Activated CD4-positive, alpha-beta memory T cell treated with anti-CD3 and anti-CD28 coated beads, Interleukin-2, amount 10 ng/mL, durations not matched to agents 7 days and 5 days (primary cell): ENCODE results near the gene SHE. TPM values are rescaled to one million over a fixed set of nuclear protein-coding genes. Genes with fewer than 3 reads are reported as not detected.

Experiments used
- CTCF ChIA-PET: fragments of 350-600 bp; sonication (Branson Sonifier 250); formaldehyde crosslinking; loops from one replicate; lab custom pipeline; 2021; ENCODE audit warnings: antibody characterized with exemption, inconsistent platforms; lab: Charles Lee
- POLR2A ChIA-PET: fragments of 350-600 bp; sonication (Branson Sonifier 250); formaldehyde crosslinking; loops from one replicate; lab custom pipeline; 2021; ENCODE audit warnings: antibody characterized with exemption; lab: Charles Lee
- DNase-seq: peaks from one replicate; pipeline ENCODE4 v3.0.0-alpha.2; 2020
- H3K27ac Mint-ChIP-seq: one replicate; pipeline ENCODE4 v1.8.0; 2021; ENCODE audit warnings: mild to moderate bottlenecking, mixed read lengths
- H3K27me3 Mint-ChIP-seq: one replicate; pipeline ENCODE4 v1.8.0; 2021; ENCODE audit warnings: mixed read lengths
- H3K36me3 Mint-ChIP-seq: one replicate; pipeline ENCODE4 v1.8.0; 2021; ENCODE audit warnings: low read depth, mixed read lengths
- H3K4me1 Mint-ChIP-seq: one replicate; pipeline ENCODE4 v1.8.0; 2021; ENCODE audit warnings: mixed read lengths
- H3K4me3 Mint-ChIP-seq: one replicate; pipeline ENCODE4 v1.8.0; 2021; ENCODE audit warnings: mild to moderate bottlenecking, mixed read lengths
- H3K9me3 Mint-ChIP-seq: one replicate; pipeline ENCODE4 v1.8.0; 2021; ENCODE audit warnings: mixed read lengths
- total RNA-seq, 2 experiments: library from RNA; stranded (reverse); gene quantifications; one replicate each; pipeline ENCODE4 v1.2.3, GENCODE V29; 2021

Gene SHE
- total RNA-seq, 2 experiments from 2014 or later, result not detected

DNA sequence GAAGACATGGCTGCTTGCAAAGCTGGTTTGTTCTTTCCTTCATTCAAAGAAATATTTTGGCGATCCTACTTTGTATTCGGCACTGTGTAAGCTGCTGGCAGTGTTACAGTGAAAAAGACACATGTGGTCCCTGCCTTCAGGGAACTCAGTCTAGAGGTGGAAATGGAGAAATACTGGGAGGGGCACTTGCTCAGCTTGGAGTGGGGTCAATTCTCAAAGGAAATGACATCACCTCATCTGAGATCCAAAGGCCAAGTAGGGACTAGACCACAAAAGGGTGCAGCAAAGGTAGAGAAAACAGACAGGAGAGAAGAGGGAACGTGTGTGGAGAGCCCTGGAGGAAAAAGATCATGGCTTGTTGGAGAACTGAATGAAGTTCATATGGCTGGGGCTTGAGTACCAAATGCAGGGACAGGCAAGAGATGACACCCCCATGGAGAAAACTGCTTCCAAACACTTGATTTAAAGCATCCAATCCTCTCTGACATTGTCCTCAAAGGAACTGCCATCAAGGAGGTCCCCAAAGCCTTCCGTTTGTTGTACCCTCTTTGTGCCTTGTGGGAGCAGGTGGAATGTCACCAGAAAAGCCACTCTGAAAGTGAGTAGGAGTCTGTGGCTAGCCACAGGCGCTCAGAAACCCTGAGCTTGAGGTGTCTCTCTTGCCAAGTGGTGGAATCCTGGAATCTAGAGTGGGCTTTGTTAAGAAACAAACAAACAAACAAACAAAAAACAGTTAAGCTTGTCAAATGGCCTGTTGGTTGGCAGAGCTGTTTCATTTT is 48.4 kb downstream of the SHE start:
- no peak overlapping the region for H3K27ac Mint-ChIP-seq
- POLR2A ChIA-PET, result no interaction called here

DNA sequence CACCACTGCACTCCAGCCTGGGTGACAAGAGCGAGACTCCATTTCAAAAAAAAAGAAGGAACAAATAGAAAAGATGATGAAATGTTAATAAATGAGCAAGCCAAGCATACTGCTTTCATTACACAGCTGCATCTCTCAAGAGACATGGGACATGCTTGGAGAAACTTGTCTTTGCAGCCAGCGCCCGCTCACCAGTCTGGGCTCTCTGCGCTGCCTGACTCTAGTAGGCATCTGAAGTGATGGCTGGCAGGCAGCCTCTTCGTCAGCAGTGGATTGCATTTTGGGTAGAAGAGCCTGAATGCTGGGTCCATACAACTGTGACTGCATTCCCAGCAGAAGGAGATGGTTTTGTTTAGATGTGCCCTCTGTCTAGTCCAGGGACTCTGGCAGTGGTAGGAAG is 49.1 kb downstream of the SHE start:
- no peak overlapping the region for H3K4me3 Mint-ChIP-seq
- no peak overlapping the region for H3K27ac Mint-ChIP-seq
- H3K4me1 Mint-ChIP-seq, result peaks cover 20% of the 10 kb centered on the region
- ChIA-PET CTCF (no interaction called here), POLR2A (no interaction called here)
- no peaks in the 10 kb centered on the region for H3K9me3 Mint-ChIP-seq
- H3K27me3 Mint-ChIP-seq, result peaks cover 42% of the 10 kb centered on the region
- H3K36me3 Mint-ChIP-seq, result peaks cover 37% of the 10 kb centered on the region
- no peak for DNase-seq

More for the DNA sequence above, 48.4 kb downstream of the SHE start:
- CTCF ChIA-PET, result interaction anchor here (0.8 to 0.9 kb wide), 2 partner anchors 11 to 109 kb away, joined by 3 to 5 read pairs; no protein-coding TSS in a partner anchor
- Mint-ChIP-seq H3K9me3 (no peaks in the 10 kb centered on the region), H3K27me3 (peaks cover 39% of the 10 kb centered on the region), H3K4me3 (no peak overlapping the region), H3K36me3 (peaks cover 39% of the 10 kb centered on the region), H3K4me1 (peaks cover 20% of the 10 kb centered on the region)
- DNase-seq, result no peak

GRCh38 chr1:154448331-154448811 is 53.8 kb downstream of the SHE start:
- Mint-ChIP-seq H3K27ac (no peak overlapping the region), H3K36me3 (peaks cover 20% of the 10 kb centered on the region), H3K4me3 (no peak overlapping the region), H3K9me3 (no peaks in the 10 kb centered on the region), H3K4me1 (peaks cover 26% of the 10 kb centered on the region), H3K27me3 (peaks cover 31% of the 10 kb centered on the region)
- POLR2A ChIA-PET, result interaction anchor here (0.6 kb wide), 1 partner anchor 16 kb away, joined by 3 read pairs; no protein-coding TSS in a partner anchor
- no peak for DNase-seq
- CTCF ChIA-PET, result interaction anchor here (1.7 kb wide), 1 partner anchor 9 kb away, joined by 4 read pairs; no protein-coding TSS in a partner anchor

GRCh38 chr1:154446789-154447188 is 55.4 kb downstream of the SHE start:
- no peak overlapping the region for H3K27ac Mint-ChIP-seq
- no peaks in the 10 kb centered on the region for H3K9me3 Mint-ChIP-seq
- ChIA-PET POLR2A (no interaction called here), CTCF (interaction anchor here (1.7 kb wide), 1 partner anchor 10 kb away, joined by 4 read pairs; no protein-coding TSS in a partner anchor)
- H3K4me1 Mint-ChIP-seq, result peaks cover 27% of the 10 kb centered on the region
- DNase-seq, result no peak
- H3K4me3 Mint-ChIP-seq, result no peak overlapping the region
- peaks cover 23% of the 10 kb centered on the region for H3K27me3 Mint-ChIP-seq
- H3K36me3 Mint-ChIP-seq, result peaks cover 21% of the 10 kb centered on the region

GRCh38 chr1:154446292-154446691 is 55.9 kb downstream of the SHE start:
- peak overlapping the region; percentile 0 for H3K27ac Mint-ChIP-seq
- ChIA-PET POLR2A (interaction anchor here (2.5 kb wide), 1 partner anchor 22 kb away, joined by 9 read pairs; no protein-coding TSS in a partner anchor), CTCF (interaction anchor here (2.3 kb wide), 1 partner anchor 21 kb away, joined by 7 read pairs; no protein-coding TSS in a partner anchor)
- H3K9me3 Mint-ChIP-seq, result no peaks in the 10 kb centered on the region
- no peak overlapping the region for H3K4me3 Mint-ChIP-seq
- H3K36me3 Mint-ChIP-seq, result peaks cover 22% of the 10 kb centered on the region
- peaks cover 25% of the 10 kb centered on the region for H3K27me3 Mint-ChIP-seq
- DNase-seq, result no peak
- peaks cover 32% of the 10 kb centered on the region for H3K4me1 Mint-ChIP-seq

GRCh38 chr1:154445040-154445472 is 57.2 kb downstream of the SHE start:
- CTCF ChIA-PET, result interaction anchor here (1.0 to 2.3 kb wide), 3 partner anchors 13 to 34 kb away, joined by 4 to 7 read pairs (median 6); no protein-coding TSS in a partner anchor
- Mint-ChIP-seq H3K27ac (peak overlapping the region; percentile 63), H3K9me3 (no peaks in the 10 kb centered on the region), H3K4me1 (peaks cover 43% of the 10 kb centered on the region), H3K27me3 (peaks cover 27% of the 10 kb centered on the region), H3K4me3 (no peak overlapping the region), H3K36me3 (peaks cover 25% of the 10 kb centered on the region)
- DNase-seq, result peak; percentile 53
- POLR2A ChIA-PET, result interaction anchor here (1.2 to 2.5 kb wide), 5 partner anchors 12 to 25 kb away, joined by 3 to 9 read pairs (median 4); no protein-coding TSS in a partner anchor

DNA sequence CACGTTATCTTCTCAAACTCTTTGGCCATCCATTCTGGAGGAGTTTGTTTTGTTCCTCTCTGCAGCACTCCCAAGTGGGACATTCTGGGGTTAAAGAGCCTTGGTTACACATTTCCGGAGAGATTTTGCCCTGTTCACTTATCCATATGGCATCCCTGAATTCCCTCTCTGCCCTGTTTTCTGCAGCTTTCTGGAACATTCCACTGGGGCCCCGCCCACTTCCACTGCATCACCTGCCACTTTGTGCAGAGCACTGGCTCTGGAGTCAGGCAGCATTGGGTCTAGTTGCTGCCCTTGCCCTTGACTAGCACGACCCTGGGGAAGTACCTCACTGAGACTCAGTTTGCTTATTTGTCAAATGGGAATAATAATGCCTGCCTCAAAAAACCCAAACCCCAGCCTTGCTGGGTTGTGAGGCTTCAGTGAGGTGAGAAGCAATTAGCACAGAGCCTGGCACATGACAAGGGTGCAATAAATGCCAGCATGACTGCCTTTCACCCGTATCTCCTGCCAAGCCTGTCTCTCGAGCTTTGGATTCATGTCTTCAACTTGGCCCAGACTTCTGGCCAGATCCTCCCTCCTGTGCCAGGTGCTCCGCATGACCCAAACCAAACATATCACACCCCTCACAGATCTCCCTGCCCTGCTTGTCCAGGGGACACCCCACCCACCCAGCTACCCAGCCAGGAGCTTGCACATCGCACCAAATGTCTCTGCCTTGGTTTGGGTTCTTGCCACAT is 58.8 kb downstream of the SHE start:
- CTCF ChIA-PET, result interaction anchor here (1.1 to 2.0 kb wide), 4 partner anchors 8 to 36 kb away, joined by 3 to 6 read pairs (median 4); no protein-coding TSS in a partner anchor
- Mint-ChIP-seq H3K36me3 (peaks cover 33% of the 10 kb centered on the region), H3K27me3 (peaks cover 28% of the 10 kb centered on the region), H3K9me3 (no peaks in the 10 kb centered on the region), H3K4me1 (peaks cover 55% of the 10 kb centered on the region), H3K4me3 (no peak overlapping the region), H3K27ac (no peak overlapping the region)
- DNase-seq, result no peak
- POLR2A ChIA-PET, result interaction anchor here (0.9 kb wide), 1 partner anchor 20 kb away, joined by 3 read pairs; no protein-coding TSS in a partner anchor

GRCh38 chr1:154442006-154442740 is 60.0 kb downstream of the SHE start:
- ChIA-PET POLR2A (interaction anchor here (0.7 to 1.7 kb wide), 3 partner anchors 18 to 56 kb away, joined by 3 to 6 read pairs (median 3); no protein-coding TSS in a partner anchor), CTCF (interaction anchor here (0.8 to 2.2 kb wide), 5 partner anchors 10 to 25 kb away, joined by 4 to 7 read pairs (median 5); no protein-coding TSS in a partner anchor)

GRCh38 chr1:154441241-154441888 is 60.8 kb downstream of the SHE start:
- no peak overlapping the region for H3K27ac Mint-ChIP-seq
- peaks cover 23% of the 10 kb centered on the region for H3K27me3 Mint-ChIP-seq
- peaks cover 38% of the 10 kb centered on the region for H3K36me3 Mint-ChIP-seq
- peaks cover 60% of the 10 kb centered on the region for H3K4me1 Mint-ChIP-seq
- ChIA-PET CTCF (interaction anchor here (0.8 to 2.2 kb wide), 4 partner anchors 10 to 26 kb away, joined by 3 to 7 read pairs (median 4); no protein-coding TSS in a partner anchor), POLR2A (interaction anchor here (0.7 to 1.7 kb wide), 2 partner anchors 22 to 55 kb away, joined by 3 to 6 read pairs; no protein-coding TSS in a partner anchor)
- H3K9me3 Mint-ChIP-seq, result no peaks in the 10 kb centered on the region
- H3K4me3 Mint-ChIP-seq, result no peak overlapping the region
- no peak for DNase-seq

More at GRCh38 chr1:154442006-154442740, 60.0 kb downstream of the SHE start:
- no peaks in the 10 kb centered on the region for H3K9me3 Mint-ChIP-seq
- no peak for DNase-seq
- peaks cover 23% of the 10 kb centered on the region for H3K27me3 Mint-ChIP-seq
- no peak overlapping the region for H3K27ac Mint-ChIP-seq
- no peak overlapping the region for H3K4me3 Mint-ChIP-seq
- H3K36me3 Mint-ChIP-seq, result peaks cover 38% of the 10 kb centered on the region
- H3K4me1 Mint-ChIP-seq, result peaks cover 60% of the 10 kb centered on the region

- Mint-ChIP-seq H3K27ac (peak overlapping the region; percentile 76), H3K36me3 (peaks cover 38% of the 10 kb centered on the region), H3K4me1 (peaks cover 51% of the 10 kb centered on the region), H3K27me3 (peaks cover 23% of the 10 kb centered on the region), H3K9me3 (no peaks in the 10 kb centered on the region), H3K4me3 (peak overlapping the region; percentile 24)
- DNase-seq, result no peak
- ChIA-PET POLR2A (interaction anchor here (0.7 to 1.7 kb wide), 2 partner anchors 10 to 35 kb away, joined by 4 to 5 read pairs; no protein-coding TSS in a partner anchor), CTCF (interaction anchor here (0.9 to 2.2 kb wide), 2 partner anchors 23 to 27 kb away, joined by 3 to 7 read pairs; no protein-coding TSS in a partner anchor)
Measured at GRCh38 chr1:154440036-154440804, 62.0 kb downstream of the SHE start.

DNA sequence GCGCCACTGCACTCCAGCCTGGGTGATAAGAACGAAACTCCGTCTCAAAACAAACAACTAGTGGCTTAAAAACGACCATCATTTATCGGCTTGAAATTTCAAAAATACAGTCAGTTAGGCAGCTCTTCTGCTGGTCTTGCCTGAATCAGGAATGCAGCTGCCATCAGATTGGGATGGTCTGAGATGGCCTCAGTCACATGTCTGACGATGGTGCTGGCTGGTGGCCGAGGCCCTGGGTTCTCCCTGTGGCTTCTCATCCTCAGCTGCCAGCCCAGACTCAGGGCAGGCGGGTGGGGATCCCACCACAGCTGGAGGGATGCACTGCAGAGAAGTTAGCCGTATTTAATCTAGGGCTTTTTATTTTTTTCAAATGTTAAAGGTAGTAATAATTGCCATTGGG is 65.8 kb downstream of the SHE start:
- POLR2A ChIA-PET, result interaction anchor here (0.8 kb wide), 1 partner anchor 18 kb away, joined by 3 read pairs; no protein-coding TSS in a partner anchor
- Mint-ChIP-seq H3K4me3 (no peak overlapping the region), H3K36me3 (peaks cover 31% of the 10 kb centered on the region), H3K9me3 (no peaks in the 10 kb centered on the region), H3K27me3 (peaks cover 12% of the 10 kb centered on the region), H3K4me1 (peaks cover 51% of the 10 kb centered on the region), H3K27ac (no peak overlapping the region)
- no peak for DNase-seq
- CTCF ChIA-PET, result no interaction called here
